ENCODE measurements around the gene AP2M1. TPM values are rescaled to one million over a fixed set of nuclear protein-coding genes. Genes with fewer than 3 reads are reported as not detected.

Gene AP2M1
- total and polyA plus RNA-seq, 7 donors: 203 to 240 (median 230) TPM

- H3K36me3 ChIP-seq: peaks cover 48 to 99% (median 72%) of the 10 kb centered on the region in 4 donors
- no peak for DNase-seq
- TF ChIP-seq EP300 (IDR thresholded peaks at IDR 0.05): no peak
- TF ChIP-seq POLR2AphosphoS5 (IDR thresholded peaks at IDR 0.05): no peak
- TF ChIP-seq POLR2A (IDR thresholded peaks at IDR 0.05): no peak
- no peak for TF ChIP-seq CTCF (IDR thresholded peaks at IDR 0.05)
- no peaks in the 10 kb centered on the region for H3K9me3 ChIP-seq
- no peaks in the 10 kb centered on the region for H3K27me3 ChIP-seq
- 94 to 95% methylated on average over 8 of the region's 8 CpGs for WGBS, 2 donors
- peaks cover 0 to 37% (median 25%) of the 10 kb centered on the region in 4 donors for H3K4me1 ChIP-seq
- no peak overlapping the region for H3K4me3 ChIP-seq
- intact Hi-C loops (cut with DNase I): no loop called here
- peak overlapping the region in 3 of 4 donors; percentile 46 to 71 (median 59) for H3K27ac ChIP-seq
Measured at GRCh38 chr3:184167786-184168185, 6.9 kb upstream of the AP2M1 start.

GRCh38 chr3:184168363-184169120, 6.1 kb upstream of the AP2M1 start:
- H3K27me3 ChIP-seq: no peaks in the 10 kb centered on the region
- peaks cover 48 to 91% (median 69%) of the 10 kb centered on the region in 4 donors for H3K36me3 ChIP-seq
- no peak overlapping the region for H3K4me3 ChIP-seq
- H3K27ac ChIP-seq: peak overlapping the region; percentile 14 to 71 (median 52)
- whole genome bisulfite sequencing, 2 donors: 86 to 88% methylated on average over 9 of the region's 9 CpGs
- intact Hi-C loops (cut with DNase I): no loop called here
- H3K4me1 ChIP-seq: peaks cover 0 to 31% (median 19%) of the 10 kb centered on the region in 4 donors
- DNase-seq: no peak
- no peaks in the 10 kb centered on the region for H3K9me3 ChIP-seq
- TF ChIP-seq POLR2AphosphoS5 (IDR thresholded peaks at IDR 0.05) (peak in 2 of 4 donors; percentile 6 to 33), CTCF (IDR thresholded peaks at IDR 0.05) (no peak)

- TF ChIP-seq CTCF (IDR thresholded peaks at IDR 0.05) (no peak), POLR2AphosphoS5 (IDR thresholded peaks at IDR 0.05) (no peak), POLR2A (IDR thresholded peaks at IDR 0.05) (no peak), EP300 (IDR thresholded peaks at IDR 0.05) (no peak)
- no peak for DNase-seq
- intact Hi-C loops (cut with DNase I): no loop called here
- Histone ChIP-seq H3K4me3 (no peak overlapping the region), H3K9me3 (no peaks in the 10 kb centered on the region), H3K4me1 (peaks cover 0 to 31% (median 25%) of the 10 kb centered on the region in 4 donors), H3K27ac (peak overlapping the region; percentile 14 to 71 (median 52)), H3K36me3 (peaks cover 35 to 75% (median 53%) of the 10 kb centered on the region in 4 donors), H3K27me3 (no peaks in the 10 kb centered on the region)
- 95 to 96% methylated on average over 66 of the region's 66 CpGs for WGBS, 2 donors
Measured at GRCh38 chr3:184169896-184170875, 4.5 kb upstream of the AP2M1 start.

- H3K9me3 ChIP-seq: no peaks in the 10 kb centered on the region
- intact Hi-C loops (cut with DNase I): no loop called here
- peak overlapping the region in 3 of 4 donors; percentile 5 to 98 (median 80) for H3K27ac ChIP-seq
- peaks cover 30 to 61% (median 40%) of the 10 kb centered on the region in 4 donors for H3K36me3 ChIP-seq
- H3K4me3 ChIP-seq: no peak overlapping the region
- no peaks in the 10 kb centered on the region for H3K27me3 ChIP-seq
- 85 to 88% methylated on average over 9 of the region's 9 CpGs for WGBS, 2 donors
- no peak for TF ChIP-seq POLR2A (IDR thresholded peaks at IDR 0.05)
- TF ChIP-seq CTCF (IDR thresholded peaks at IDR 0.05): no peak
- TF ChIP-seq EP300 (IDR thresholded peaks at IDR 0.05): no peak
- TF ChIP-seq POLR2AphosphoS5 (IDR thresholded peaks at IDR 0.05): no peak
- peaks cover 0 to 45% (median 37%) of the 10 kb centered on the region in 4 donors for H3K4me1 ChIP-seq
- no peak for DNase-seq
Measured at GRCh38 chr3:184171562-184171961, 3.1 kb upstream of the AP2M1 start.

Measured in sigmoid colon (tissue), 7 donors.